Epithelial cell of esophagus (primary cell): ENCODE results near the gene RUNX1.
"Not testable (repeated sequence)": the region's sequence is repeated elsewhere in the genome, so short reads cannot be mapped to it uniquely, and the experiment has no call there.

ENCODE experiments used
- DNase-seq: peaks from one replicate; pipeline ENCODE4 v3.0.0; 2010; ENCODE audit warnings: low read depth
- H3K4me3 ChIP-seq: 2 replicates; pipeline ENCODE4 v1.5.1; 2011; ENCODE audit warnings: mild to moderate bottlenecking, low read length, control low read depth
- TF ChIP-seq, protein P1 (sequence below): IDR thresholded peaks from 2 replicates; pipeline ENCODE4 v1.5.1; 2011; ENCODE audit warnings: low read depth, mild to moderate bottlenecking, low read length, control low read depth, inconsistent platforms; ENCODE audit not compliant: insufficient read depth; ENCODE audit errors: missing control alignments

RUNX1 gene

DNA sequence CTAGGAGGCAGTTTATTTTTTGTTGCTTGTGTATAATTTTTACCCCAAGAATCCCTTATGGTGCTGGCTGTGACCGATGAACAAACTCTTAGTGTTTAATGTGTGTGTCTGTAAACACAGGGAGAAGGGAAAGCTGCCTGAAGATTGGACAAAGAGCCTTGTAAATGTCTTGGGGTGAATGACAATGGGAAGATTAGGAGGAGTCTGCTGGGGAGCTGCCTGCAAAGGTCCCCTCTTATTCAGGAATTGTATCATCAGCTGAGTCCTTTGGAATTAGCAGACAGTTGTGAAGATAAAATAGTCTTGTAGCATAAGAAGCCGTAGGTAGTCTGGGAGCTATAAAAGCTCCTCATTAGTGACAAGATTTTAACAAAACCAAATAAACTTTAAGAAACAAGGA is 88.4 kb downstream of the RUNX1 start:
- TF ChIP-seq, protein P1, sequence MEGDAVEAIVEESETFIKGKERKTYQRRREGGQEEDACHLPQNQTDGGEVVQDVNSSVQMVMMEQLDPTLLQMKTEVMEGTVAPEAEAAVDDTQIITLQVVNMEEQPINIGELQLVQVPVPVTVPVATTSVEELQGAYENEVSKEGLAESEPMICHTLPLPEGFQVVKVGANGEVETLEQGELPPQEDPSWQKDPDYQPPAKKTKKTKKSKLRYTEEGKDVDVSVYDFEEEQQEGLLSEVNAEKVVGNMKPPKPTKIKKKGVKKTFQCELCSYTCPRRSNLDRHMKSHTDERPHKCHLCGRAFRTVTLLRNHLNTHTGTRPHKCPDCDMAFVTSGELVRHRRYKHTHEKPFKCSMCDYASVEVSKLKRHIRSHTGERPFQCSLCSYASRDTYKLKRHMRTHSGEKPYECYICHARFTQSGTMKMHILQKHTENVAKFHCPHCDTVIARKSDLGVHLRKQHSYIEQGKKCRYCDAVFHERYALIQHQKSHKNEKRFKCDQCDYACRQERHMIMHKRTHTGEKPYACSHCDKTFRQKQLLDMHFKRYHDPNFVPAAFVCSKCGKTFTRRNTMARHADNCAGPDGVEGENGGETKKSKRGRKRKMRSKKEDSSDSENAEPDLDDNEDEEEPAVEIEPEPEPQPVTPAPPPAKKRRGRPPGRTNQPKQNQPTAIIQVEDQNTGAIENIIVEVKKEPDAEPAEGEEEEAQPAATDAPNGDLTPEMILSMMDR: no peak
- H3K4me3 ChIP-seq: no peak overlapping the region
- DNase-seq: no peak

DNA sequence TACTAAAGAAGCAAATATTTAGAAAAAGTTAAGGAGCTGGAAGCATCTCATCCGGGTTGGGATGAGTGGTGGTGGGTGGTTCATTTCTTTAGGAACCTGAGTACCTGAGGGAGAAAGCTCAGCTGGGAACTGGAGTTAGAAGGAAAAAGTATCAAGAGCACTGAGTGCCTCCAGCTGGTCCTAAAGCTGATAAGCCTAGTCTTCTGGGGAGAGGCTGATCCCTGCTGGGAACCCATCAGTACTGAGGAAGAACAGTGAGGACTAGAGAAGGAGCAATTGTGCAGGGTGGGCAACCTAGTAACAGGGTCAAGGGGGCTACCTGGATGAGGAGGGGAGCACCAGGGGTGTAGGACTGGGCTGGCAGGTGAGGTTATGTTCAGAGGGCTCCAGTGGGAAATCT is 89.5 kb downstream of the RUNX1 start:
- TF ChIP-seq, protein P1: no peak
- H3K4me3 ChIP-seq: no peak overlapping the region

DNA sequence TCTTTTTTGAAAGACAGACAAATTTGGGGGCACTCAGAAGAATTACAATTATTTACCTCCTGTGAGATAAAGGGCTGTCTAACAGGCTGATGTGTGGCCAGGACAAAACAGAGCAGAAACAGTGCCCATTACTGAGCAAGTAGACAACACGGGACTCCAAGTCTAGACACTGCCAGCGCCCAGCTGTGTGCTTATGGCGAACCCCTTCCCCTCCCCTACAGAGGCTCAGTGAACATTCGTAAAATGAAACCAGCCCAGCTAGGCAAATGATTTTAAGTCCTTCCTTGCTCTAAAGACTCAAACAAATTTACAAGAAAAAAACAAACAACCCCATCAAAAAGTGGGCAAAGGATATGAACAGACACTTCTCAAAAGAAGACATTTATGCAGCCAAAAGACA is 91.1 kb downstream of the RUNX1 start:
- DNase-seq: no peak
- TF ChIP-seq, protein P1: no peak
- no peak overlapping the region for H3K4me3 ChIP-seq

More for the DNA sequence above, 89.5 kb downstream of the RUNX1 start:
- DNase-seq: no peak

DNA sequence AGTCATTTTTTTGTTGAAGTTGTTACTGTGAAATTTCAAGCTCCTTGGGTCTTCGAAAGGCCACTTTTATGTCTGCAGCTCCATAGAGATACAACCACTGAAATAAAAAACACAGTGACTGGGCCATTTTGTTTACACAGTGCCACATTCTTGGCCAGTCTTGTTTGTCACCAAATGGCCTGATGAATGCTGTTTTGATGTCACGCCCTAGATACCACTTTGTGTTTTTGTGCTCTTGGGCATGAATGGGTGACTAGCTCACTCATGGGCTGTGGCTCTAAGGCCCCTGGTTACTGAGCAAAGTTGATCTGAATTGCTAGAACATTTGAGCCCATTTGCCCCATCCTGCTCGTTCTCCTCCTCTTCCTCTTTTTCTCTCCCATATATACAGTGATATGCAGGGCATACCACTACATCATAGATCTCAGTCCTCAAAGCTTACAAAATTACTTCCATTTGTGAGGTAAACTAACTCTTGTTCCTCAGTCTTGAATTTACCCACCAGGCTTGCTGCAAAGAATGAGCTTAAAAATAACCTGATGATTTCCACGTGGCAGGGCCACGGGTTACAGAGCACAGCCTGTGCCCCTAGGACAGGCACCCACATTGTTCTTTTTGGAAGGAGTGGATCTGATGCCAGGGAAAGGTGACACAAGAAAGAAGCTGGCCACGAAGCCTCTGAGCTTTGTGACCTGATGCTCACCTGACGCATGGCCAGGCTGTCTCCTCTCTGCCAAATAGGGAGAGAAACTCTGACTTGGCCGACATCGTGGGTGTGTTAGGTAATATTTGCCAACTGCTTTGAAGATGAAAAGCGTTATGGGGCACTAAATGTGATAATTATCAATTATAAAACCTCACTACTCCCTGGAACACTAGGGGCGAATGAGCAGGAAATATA is 92.4 kb downstream of the RUNX1 start:
- DNase-seq: no peak
- TF ChIP-seq, protein P1: no peak
- no peak overlapping the region for H3K4me3 ChIP-seq

DNA sequence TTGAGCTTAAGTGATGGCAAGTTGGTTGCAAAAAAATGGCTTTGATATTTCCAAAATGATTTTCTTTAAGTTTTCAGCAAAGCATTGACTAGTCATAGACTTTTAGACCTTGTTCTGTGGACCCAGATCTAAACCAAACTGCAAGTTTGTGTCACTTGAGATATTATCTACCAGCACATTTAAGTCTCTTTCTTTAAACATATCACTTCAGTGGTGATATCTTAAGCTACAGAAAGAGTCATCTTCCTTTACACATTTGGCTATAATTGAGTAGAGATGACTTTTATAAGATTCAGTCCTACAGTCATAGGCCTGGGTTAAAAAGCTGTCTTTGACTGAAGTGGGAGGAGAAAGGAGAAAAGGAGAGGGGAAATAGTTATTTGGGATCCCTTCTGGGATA is 95.2 kb downstream of the RUNX1 start:
- DNase-seq: no peak
- TF ChIP-seq, protein P1: no peak

DNA sequence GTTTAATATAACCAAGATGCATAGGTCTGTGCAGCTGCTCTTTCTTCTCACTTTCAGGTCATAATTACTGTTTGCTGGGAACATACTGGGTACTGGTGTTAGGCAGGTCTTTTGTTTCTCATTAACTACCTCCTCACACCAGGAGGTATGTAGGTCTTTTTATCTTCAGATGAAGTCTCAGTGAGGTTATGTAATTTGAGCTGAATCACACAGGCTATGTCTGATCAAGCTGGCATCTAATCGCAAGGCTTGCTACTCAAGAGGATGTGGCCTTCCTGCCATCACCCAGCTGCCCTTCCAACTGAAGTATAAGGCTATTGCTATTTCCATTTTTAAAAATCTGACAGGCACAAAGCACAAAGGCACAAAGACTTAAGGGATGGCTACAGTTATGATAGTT is 96.4 kb downstream of the RUNX1 start:
- TF ChIP-seq, protein P1: no peak
- DNase-seq: peak; percentile 53
- no peak overlapping the region for H3K4me3 ChIP-seq

More for the DNA sequence above, 95.2 kb downstream of the RUNX1 start:
- H3K4me3 ChIP-seq: no peak overlapping the region

DNA sequence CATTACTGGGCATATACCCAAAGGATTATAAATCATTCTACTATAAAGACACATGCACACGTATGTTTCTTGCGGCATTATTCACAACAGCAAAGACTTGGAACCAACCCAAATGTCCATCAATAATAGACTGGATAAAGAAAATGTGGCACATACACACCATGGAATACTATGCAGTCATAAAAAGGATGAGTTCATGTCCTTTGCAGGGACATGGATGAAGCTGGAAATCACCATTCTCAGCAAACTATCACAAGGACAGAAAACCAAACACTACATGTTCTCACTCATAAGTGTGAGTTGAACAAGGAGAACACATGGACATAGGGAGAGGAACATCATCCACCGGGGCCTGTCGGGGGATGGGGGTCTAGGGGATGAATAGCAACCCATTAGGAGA is 97.2 kb downstream of the RUNX1 start:
- DNase-seq, H3K4me3 ChIP-seq: not testable (repeated sequence)
